ENCODE measurements around the gene ZNF586. TPM values are rescaled to one million over a fixed set of nuclear protein-coding genes. Genes with fewer than 3 reads are reported as not detected.

Gene ZNF586
- total RNA-seq (2014; rRNA removed) (13.1 and 13.2 TPM in 2 replicates), Bru-seq, nascent RNA (percentile 89 among the genes with signal in this experiment), BruChase-seq, experiment 1, labeled RNA remaining after a 6-hour chase (percentile 90 among the genes with signal in this experiment), BruChase-seq, experiment 2, labeled RNA remaining after a 2-hour chase (percentile 93 among the genes with signal in this experiment)
- long read RNA-seq, transcript ZNF586-202 (2 exons, 1,977 nt) = minor isoform, 5 of 51 reads
- long read RNA-seq, transcript ZNF586-203 (3 exons, 2,163 nt) = major isoform, 7 of 51 reads
- long read RNA-seq, partial matches to known transcripts = 3 of 51 reads
- long read RNA-seq, other reads (novel, unspliced or antisense) = 36 of 51 reads

GRCh38 chr19:57769345-57770131 lies at the start of gene ZNF586:
ZNF586 (plus strand) TSS chr19:57769676; CDS start chr19:57769843, 167 bp downstream.
- no peaks in the 10 kb centered on the region for H3F3A ChIP-seq (ENCODE audit: low read length, unreplicated experiment)
- ATAC-seq (peak; percentile 99), DNase-seq (peak; percentile 96)
- ChIA-PET CTCF (no interaction called here), POLR2A (ENCODE audit: unreplicated experiment) (no interaction called here)
- H3K79me2 ChIP-seq (ENCODE audit: low read length) = peaks cover 46% of the 10 kb centered on the region
- H3K36me3 ChIP-seq (ENCODE audit: low read depth, low read length) = peaks cover 32% of the 10 kb centered on the region
- no peaks in the 10 kb centered on the region for H4K20me1 ChIP-seq (ENCODE audit: low read length)
- peak within 1 kb of the TSS; percentile 79 for H3K9ac ChIP-seq (ENCODE audit: low read length)
- no peaks in the 10 kb centered on the region for H3K9me3 ChIP-seq (ENCODE audit: low read length)
- H3K27ac ChIP-seq (ENCODE audit: low read length) = peak within 1 kb of the TSS; percentile 28
- H3K9me2 ChIP-seq (replicated peaks; ENCODE audit: low read length) = no peaks in the 10 kb centered on the region
- intact Hi-C loops (cut with micrococcal nuclease) = loop anchor here (1.0 to 5.0 kb wide), 2 partner anchors 33 to 358 kb away; partner anchors contain the start of gene ZNF17
- H3K4me2 ChIP-seq (ENCODE audit: low read length) = peak within 1 kb of the TSS; percentile 86
- TF ChIP-seq EZH2 (IDR thresholded peaks at IDR 0.05; ENCODE audit: low read length, unreplicated experiment) (no peak), CTCF (conservative IDR thresholded peaks at IDR 0.05; ENCODE audit: low read depth, low read length) (no peak), EZH2phosphoT487 (IDR thresholded peaks at IDR 0.05; ENCODE audit: borderline replicate concordance, low read length) (no peak)
- peak within 1 kb of the TSS; percentile 97 for H2AFZ ChIP-seq (ENCODE audit: low read length)
- peak within 1 kb of the TSS; percentile 68 for H3K4me3 ChIP-seq (ENCODE audit: low read length)
- H3K27me3 ChIP-seq (ENCODE audit: low read length) = no peaks in the 10 kb centered on the region
- H3K4me1 ChIP-seq (ENCODE audit: insufficient read depth, low read length) = peaks cover 6% of the 10 kb centered on the region
- BruUV-seq (replicated peaks) = no TSS peak

- Histone ChIP-seq H4K20me1 (ENCODE audit: low read length) (no peaks in the 10 kb centered on the region), H3K9me3 (ENCODE audit: low read length) (peaks cover 36% of the 10 kb centered on the region), H3K4me2 (ENCODE audit: low read length) (no peak overlapping the region), H3K79me2 (ENCODE audit: low read length) (no peaks in the 10 kb centered on the region), H3K9ac (ENCODE audit: low read length) (no peak overlapping the region), H3F3A (ENCODE audit: low read length, unreplicated experiment) (no peaks in the 10 kb centered on the region), H3K4me3 (ENCODE audit: low read length) (no peak overlapping the region), H2AFZ (ENCODE audit: low read length) (no peak overlapping the region), H3K4me1 (ENCODE audit: insufficient read depth, low read length) (no peaks in the 10 kb centered on the region), H3K27ac (ENCODE audit: low read length) (no peak overlapping the region), H3K9me2 (replicated peaks; ENCODE audit: low read length) (no peaks in the 10 kb centered on the region), H3K27me3 (ENCODE audit: low read length) (no peaks in the 10 kb centered on the region), H3K36me3 (ENCODE audit: low read depth, low read length) (peaks cover 55% of the 10 kb centered on the region)
- TF ChIP-seq EZH2phosphoT487 (IDR thresholded peaks at IDR 0.05; ENCODE audit: borderline replicate concordance, low read length) = no peak
- ChIA-PET POLR2A (ENCODE audit: unreplicated experiment) (no interaction called here), CTCF (no interaction called here)
- ATAC-seq (no peak), DNase-seq (no peak)
- intact Hi-C loops (cut with micrococcal nuclease) = no loop called here
- BruUV-seq (replicated peaks) = no TSS peak
Observed at GRCh38 chr19:57719901-57720519, 49.5 kb upstream of the ZNF586 start.

- Histone ChIP-seq H3K4me1 (ENCODE audit: insufficient read depth, low read length) (no peaks in the 10 kb centered on the region), H3K36me3 (ENCODE audit: low read depth, low read length) (peaks cover 51% of the 10 kb centered on the region), H2AFZ (ENCODE audit: low read length) (no peak overlapping the region), H3K4me3 (ENCODE audit: low read length) (no peak overlapping the region), H3K9me3 (ENCODE audit: low read length) (peaks cover 36% of the 10 kb centered on the region), H3K4me2 (ENCODE audit: low read length) (no peak overlapping the region), H4K20me1 (ENCODE audit: low read length) (no peaks in the 10 kb centered on the region), H3F3A (ENCODE audit: low read length, unreplicated experiment) (no peaks in the 10 kb centered on the region), H3K9me2 (replicated peaks; ENCODE audit: low read length) (no peaks in the 10 kb centered on the region), H3K27me3 (ENCODE audit: low read length) (no peaks in the 10 kb centered on the region), H3K79me2 (ENCODE audit: low read length) (no peaks in the 10 kb centered on the region), H3K27ac (ENCODE audit: low read length) (no peak overlapping the region), H3K9ac (ENCODE audit: low read length) (no peak overlapping the region)
- TF ChIP-seq CTCF (conservative IDR thresholded peaks at IDR 0.05; ENCODE audit: low read depth, low read length) (no peak), EZH2 (IDR thresholded peaks at IDR 0.05; ENCODE audit: low read length, unreplicated experiment) (no peak)
- TSS peak; percentile 5 for BruUV-seq (replicated peaks)
- ChIA-PET POLR2A (ENCODE audit: unreplicated experiment) (no interaction called here), CTCF (no interaction called here)
- DNase-seq = no peak
- no peak for ATAC-seq
- intact Hi-C loops (cut with micrococcal nuclease) = no loop called here
Observed at GRCh38 chr19:57720878-57721277, 48.6 kb upstream of the ZNF586 start.
